ENCODE data around the gene CUBN.

The CUBN gene

GRCh38 chr10:17006631-17007417, 122.8 kb downstream of the CUBN start:
- no peak for DNase-seq

- no peak for DNase-seq
Observed at GRCh38 chr10:17005621-17006566, 123.7 kb downstream of the CUBN start.

GRCh38 chr10:17004801-17005380, 124.7 kb downstream of the CUBN start:
- no peak for DNase-seq

DNA sequence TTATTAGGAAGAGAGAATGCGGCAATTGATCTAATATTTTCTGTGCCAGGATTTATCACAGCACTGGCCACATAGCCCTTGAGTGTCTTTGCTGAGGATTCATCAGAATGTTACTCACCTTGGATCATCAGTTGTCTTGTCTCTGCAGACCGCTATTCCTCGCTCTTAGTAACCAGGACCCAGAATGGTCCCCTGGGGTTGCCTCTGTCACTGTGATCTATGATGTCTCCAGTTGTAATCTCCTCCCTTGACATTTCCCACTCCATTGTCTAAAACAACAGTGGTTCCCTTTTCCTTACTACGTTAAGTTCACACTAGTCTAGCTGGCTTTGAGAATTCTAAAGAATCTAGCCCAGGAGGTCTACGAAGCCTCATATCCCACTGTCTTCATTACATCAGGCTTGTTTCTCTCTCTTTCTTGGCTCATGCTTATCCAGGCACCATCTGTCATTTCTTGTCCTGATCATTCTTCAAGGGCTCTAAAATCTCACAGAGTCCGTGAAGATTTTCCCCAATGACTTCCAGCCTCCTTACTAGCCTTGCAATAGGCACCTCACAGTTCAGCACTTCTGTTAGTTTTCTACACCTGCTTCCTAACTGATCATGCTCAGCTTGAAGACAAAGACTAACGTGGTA, 125.8 kb downstream of the CUBN start:
- no peak for DNase-seq

- DNase-seq = peak; percentile 43
Observed at GRCh38 chr10:17003151-17003550, 126.5 kb downstream of the CUBN start.

DNA sequence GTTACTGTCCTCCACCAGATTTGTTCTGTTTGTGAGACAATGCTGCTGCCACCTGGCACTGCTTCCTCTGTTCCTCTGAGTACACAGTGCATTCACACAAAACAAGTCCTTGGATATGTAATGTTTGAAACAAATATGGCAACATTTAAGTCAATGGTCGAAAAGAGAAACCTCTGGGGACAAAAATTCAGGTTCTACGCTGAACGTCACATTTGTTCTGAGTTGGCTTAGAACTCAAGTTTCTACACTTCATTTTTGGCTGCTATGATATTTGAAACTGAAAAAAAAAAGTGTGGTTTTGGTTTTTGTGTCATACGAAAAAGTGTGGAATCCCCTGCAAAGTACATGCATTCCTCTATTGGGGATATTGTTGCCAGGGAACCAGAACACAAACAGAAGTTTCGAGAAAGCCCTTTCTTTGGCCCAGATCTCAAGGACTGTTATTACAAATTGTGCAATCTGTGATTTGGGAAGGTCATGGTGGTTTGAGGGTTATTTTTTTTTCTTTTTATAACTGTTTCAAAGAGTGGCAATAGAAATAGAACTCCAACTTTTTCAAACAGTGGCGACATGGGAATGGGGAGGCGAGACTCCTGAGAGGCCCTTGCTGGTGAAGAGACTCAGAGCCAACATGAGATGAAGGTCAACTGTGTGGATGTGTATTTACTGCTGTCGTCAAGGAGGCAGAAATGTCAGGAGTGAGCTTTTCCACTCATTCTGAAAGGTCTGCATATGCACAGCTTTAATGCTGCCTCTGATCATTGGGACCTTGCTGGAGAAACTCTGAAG, 127.5 kb downstream of the CUBN start:
- DNase-seq = no peak

- no peak for DNase-seq
Observed at GRCh38 chr10:17001297-17001744, 128.3 kb downstream of the CUBN start.

- DNase-seq = no peak
Observed at GRCh38 chr10:16999665-17000451, 129.8 kb downstream of the CUBN start.

- DNase-seq = no peak
Observed at GRCh38 chr10:16996530-16996964, 133.1 kb downstream of the CUBN start.

- DNase-seq = peak; percentile 41
Observed at GRCh38 chr10:16995867-16996529, 133.6 kb downstream of the CUBN start.

DNA sequence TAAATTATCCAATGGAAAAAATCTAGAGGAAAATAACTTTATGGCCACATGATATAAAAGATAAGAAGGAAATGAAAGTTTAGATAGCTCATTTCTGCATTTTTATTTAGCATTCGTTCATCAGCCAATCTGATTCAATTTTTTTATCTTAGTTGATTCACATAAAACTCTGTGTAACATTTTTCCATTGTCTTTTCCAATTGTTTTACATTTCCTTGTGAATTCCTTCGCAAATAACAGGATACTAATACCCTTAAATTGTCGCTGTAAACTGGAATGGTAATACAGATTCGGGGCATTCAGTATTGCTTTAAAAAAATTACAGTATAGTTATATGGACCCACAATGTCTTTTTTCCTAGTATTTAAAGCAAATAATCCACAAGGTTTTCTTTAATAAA, 136.4 kb downstream of the CUBN start:
- DNase-seq = no peak

GRCh38 chr10:16992611-16993119, 136.9 kb downstream of the CUBN start:
- no peak for DNase-seq

DNA sequence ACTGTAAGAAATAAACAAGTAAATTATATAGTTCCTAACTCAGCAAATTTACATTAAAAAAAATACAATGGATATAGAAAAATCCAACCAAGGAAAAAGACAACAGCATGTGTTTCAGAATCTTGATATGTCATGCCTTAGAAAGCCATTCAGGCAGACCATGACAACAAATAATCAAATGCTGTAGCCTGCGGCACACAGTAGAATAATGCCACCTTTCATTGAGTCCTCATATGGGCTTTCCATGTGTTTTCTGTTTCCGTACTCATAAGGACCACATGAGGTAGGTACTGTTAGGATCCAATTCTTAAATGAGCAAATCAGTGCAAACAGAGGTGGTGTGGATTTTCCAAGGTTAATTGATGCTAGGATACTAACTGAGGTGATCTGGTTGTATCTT, 138.6 kb downstream of the CUBN start:
- DNase-seq = no peak

DNA sequence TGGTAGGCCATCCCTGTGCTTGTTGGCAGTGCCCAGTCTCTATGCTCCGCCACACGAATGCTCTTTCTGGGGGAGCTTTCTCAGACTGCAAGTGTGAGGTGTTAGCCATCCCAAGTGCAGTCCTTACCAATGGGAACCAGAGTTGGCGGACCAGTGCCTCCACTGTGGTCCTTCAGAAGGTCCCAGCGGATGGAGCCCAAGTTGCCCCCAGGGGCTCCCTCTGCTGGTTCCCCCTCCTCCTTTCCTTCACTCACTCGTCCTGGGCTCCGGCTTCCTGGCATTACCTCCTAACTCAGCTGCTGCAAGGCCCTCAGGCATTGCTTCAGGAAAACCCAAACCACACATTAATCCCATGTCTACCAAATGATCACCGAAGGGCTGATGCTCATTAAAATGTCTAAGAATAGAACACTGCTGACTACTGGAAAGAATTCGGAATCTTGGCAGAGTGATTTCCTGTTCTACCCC, 139.8 kb downstream of the CUBN start:
- DNase-seq = no peak

DNA sequence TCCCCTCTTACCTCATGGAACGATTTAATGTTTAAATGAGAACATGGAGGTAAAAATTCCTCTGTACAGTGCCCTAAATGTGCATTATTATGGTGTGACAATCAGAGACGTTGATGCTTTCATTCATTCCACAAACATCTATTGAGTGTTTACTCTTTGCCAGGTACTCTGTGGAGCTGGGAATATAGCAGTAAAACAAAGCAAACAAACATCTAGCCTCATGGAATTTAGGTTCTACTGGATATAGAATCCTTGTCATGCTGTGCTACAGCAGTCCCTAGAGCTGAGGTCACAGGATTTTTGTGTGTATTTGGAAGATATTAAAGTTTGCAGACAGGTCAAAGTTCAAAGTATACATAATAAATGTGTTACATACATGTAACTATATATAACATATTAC, 140.7 kb downstream of the CUBN start:
- no peak for DNase-seq

- DNase-seq = no peak
Observed at GRCh38 chr10:16987976-16988610, 141.5 kb downstream of the CUBN start.

- no peak for DNase-seq
Observed at GRCh38 chr10:16987206-16987621, 142.4 kb downstream of the CUBN start.

- DNase-seq = no peak
Observed at GRCh38 chr10:16986406-16987205, 143.0 kb downstream of the CUBN start.

DNA sequence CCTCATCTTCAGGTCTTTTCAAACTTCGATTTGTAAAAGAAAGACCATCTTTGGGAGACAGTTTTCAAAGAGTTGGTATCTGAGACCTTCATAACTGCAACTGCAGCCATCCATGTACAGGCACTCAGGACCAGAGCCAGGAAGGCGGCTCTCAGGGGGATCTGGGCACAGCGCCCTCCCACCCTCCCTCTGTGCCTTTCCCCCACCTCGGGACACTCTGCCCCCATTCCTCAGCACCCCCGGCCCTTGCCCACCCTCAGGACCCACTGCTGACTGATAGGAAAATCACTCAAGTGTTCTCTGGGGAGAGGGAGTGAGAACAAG, 143.6 kb downstream of the CUBN start:
- no peak for DNase-seq
